Sigmoid colon (tissue), 7 donors: ENCODE measurements around the gene RBM4B. TPM values are rescaled to one million over a fixed set of nuclear protein-coding genes. Genes with fewer than 3 reads are reported as not detected.

Experiments
- DNase-seq: peaks from one replicate; pipeline ENCODE4 v3.0.0-alpha.2; 2019
- H3K27ac ChIP-seq, 4 donors: fragments of 200-600 bp; sonication (generic); one replicate each; pipeline ENCODE4 v1.5.1; 2016 to 2019; ENCODE audit warnings: mild to moderate bottlenecking in 1 of 4
- H3K27me3 ChIP-seq, 3 donors: fragments of 200-600 bp; sonication (generic); one replicate each; pipeline ENCODE4 v1.5.1; 2019; ENCODE audit warnings: mild to moderate bottlenecking in 1 of 3
- H3K36me3 ChIP-seq, 4 donors: fragments of 200-600 bp; sonication (generic); one replicate each; pipeline ENCODE4 v1.5.1; 2016 to 2019
- H3K4me1 ChIP-seq, 4 donors: fragments of 200-600 bp; sonication (generic); one replicate each; pipeline ENCODE4 v1.5.1; 2017 to 2019
- H3K4me3 ChIP-seq, 4 donors: fragments of 200-600 bp; sonication (generic); one replicate each; pipeline ENCODE4 v1.5.1; 2017 to 2019; ENCODE audit warnings: mild to moderate bottlenecking in 2 of 4, moderate library complexity in 1 of 4
- H3K9me3 ChIP-seq, 4 donors: fragments of 200-600 bp in 3 of 4; sonication (generic) in 3 of 4; one replicate each; pipeline versions ENCODE4 v1.5.1 to v1.6.1; 2013 to 2019
- CTCF ChIP-seq, 4 experiments: fragments of 450-650 bp in 3 of 4; fragments of 200-600 bp in 1 of 4; IDR thresholded peaks; one replicate each; pipeline ENCODE4 v1.5.1; 2016 to 2019; ENCODE audit warnings: antibody characterized with exemption in 4 of 4, mild to moderate bottlenecking in 3 of 4, moderate library complexity in 2 of 4
- EP300 ChIP-seq, 4 donors: sonication (generic); formaldehyde crosslinking; IDR thresholded peaks; one replicate each; pipeline ENCODE4 v1.6.1; 2017; ENCODE audit warnings: antibody characterized with exemption in 4 of 4
- POLR2A ChIP-seq, 2 donors: fragments of 450-650 bp; IDR thresholded peaks; one replicate each; pipeline ENCODE4 v1.6.1; 2016; ENCODE audit warnings: antibody characterized with exemption in 2 of 2, mild to moderate bottlenecking in 2 of 2, moderate library complexity in 2 of 2
- POLR2AphosphoS5 ChIP-seq, 4 donors: sonication (generic); formaldehyde crosslinking; IDR thresholded peaks; one replicate each; pipeline ENCODE4 v1.6.1; 2017; ENCODE audit warnings: antibody characterized with exemption in 4 of 4
- WGBS, 2 donors: extraction: QIAGEN DNeasy Blood & Tissue Kit; methylation state at CpG; one replicate each; pipeline ENCODE4 v1.1.7; 2013; 5-methylcytosine and 5-hydroxymethylcytosine counted together
- intact Hi-C: fragments of 100-400 bp; cut with DNase I; formaldehyde crosslinking; loops from one replicate; pipeline ENCODE4 v1.15.1; 2023
- polyA plus RNA-seq, 3 donors: library from polyadenylated mRNA; stranded (reverse); fragments of 200-250 nt; gene quantifications; one replicate each; pipeline ENCODE4 v1.2.3, GENCODE V29; 2013
- small RNA-seq, 3 donors: library from RNA; depleted of rRNA; stranded (forward); fragments of <200 nt; gene quantifications; one replicate each; pipeline ENCODE3, GENCODE V24; 2016
- total RNA-seq, 4 donors: library from RNA; depleted of rRNA; stranded (reverse); fragments of >200 nt; gene quantifications; one replicate each; pipeline ENCODE4 v1.1.0, GENCODE V29; 2016
- donor health status: healthy with polysubstance abuse.
- donor health status: Bipolar disorder and iron deficiency.
- donor health status: healthy.

Gene RBM4B
- total and polyA plus RNA-seq, 7 donors: 6.6 to 30.7 (median 14.0) TPM

- Histone ChIP-seq H3K27me3 (no peaks in the 10 kb centered on the region), H3K4me1 (peaks cover 0 to 74% (median 65%) of the 10 kb centered on the region in 4 donors), H3K4me3 (peak overlapping the region; percentile 82 to 94 (median 88)), H3K9me3 (no peaks in the 10 kb centered on the region), H3K27ac (peak overlapping the region; percentile 95 to 99 (median 98)), H3K36me3 (peaks cover 0 to 4% (median under 1%) of the 10 kb centered on the region in 4 donors)
- TF ChIP-seq EP300 (IDR thresholded peaks at IDR 0.05): peak in 2 of 4 donors; percentile 39 to 74
- no peak for TF ChIP-seq CTCF (IDR thresholded peaks at IDR 0.05)
- peak; percentile 62 to 88 (median 81) for TF ChIP-seq POLR2AphosphoS5 (IDR thresholded peaks at IDR 0.05)
- no peak for TF ChIP-seq POLR2A (IDR thresholded peaks at IDR 0.05)
- intact Hi-C loops: loop anchor here (2.0 kb wide), 1 partner anchor 20 kb away; the partner anchor contains the start of gene RBM4
- DNase-seq: no peak
- 29 to 31% methylated on average over 4 of the region's 4 CpGs for WGBS, 2 donors
Observed at GRCh38 chr11:66619080-66619554, 58.6 kb downstream of the RBM4B start.

- Histone ChIP-seq H3K27ac (peak overlapping the region; percentile 95 to 99 (median 98)), H3K27me3 (no peaks in the 10 kb centered on the region), H3K36me3 (no peaks in the 10 kb centered on the region), H3K9me3 (no peaks in the 10 kb centered on the region), H3K4me1 (peaks cover 0 to 56% (median 47%) of the 10 kb centered on the region in 4 donors), H3K4me3 (peak overlapping the region; percentile 82 to 94 (median 88))
- TF ChIP-seq POLR2A (IDR thresholded peaks at IDR 0.05): no peak
- TF ChIP-seq CTCF (IDR thresholded peaks at IDR 0.05): no peak
- TF ChIP-seq EP300 (IDR thresholded peaks at IDR 0.05): no peak
- no peak for TF ChIP-seq POLR2AphosphoS5 (IDR thresholded peaks at IDR 0.05)
- peak; percentile 89 for DNase-seq
- intact Hi-C loops: loop anchor here (2.0 kb wide), 1 partner anchor 24 kb away; the partner anchor contains the start of genes CCDC87 and CCS
- 0% methylated on average over 38 of the region's 38 CpGs for WGBS, 2 donors
Observed at GRCh38 chr11:66617155-66617834, 60.4 kb downstream of the RBM4B start.

GRCh38 chr11:66616379-66617154 is 61.1 kb downstream of the RBM4B start, which contains the start of gene RBM14:
RBM14 (plus strand) TSS chr11:66616630; CDS start chr11:66616721, 91 bp downstream.
- intact Hi-C loops: loop anchor here (2.0 kb wide), 1 partner anchor 24 kb away; the partner anchor contains the start of genes CCDC87 and CCS
- H3K27me3 ChIP-seq: no peaks in the 10 kb centered on the region
- peaks cover 0 to 48% (median 40%) of the 10 kb centered on the region in 4 donors for H3K4me1 ChIP-seq
- peak within 1 kb of the TSS; percentile 95 to 99 (median 98) for H3K27ac ChIP-seq
- H3K9me3 ChIP-seq: no peaks in the 10 kb centered on the region
- TF ChIP-seq POLR2A (IDR thresholded peaks at IDR 0.05): peak; percentile 99 to 100
- TF ChIP-seq EP300 (IDR thresholded peaks at IDR 0.05): no peak
- TF ChIP-seq POLR2AphosphoS5 (IDR thresholded peaks at IDR 0.05): peak; percentile 100
- no peak for TF ChIP-seq CTCF (IDR thresholded peaks at IDR 0.05)
- 0% methylated on average over 90 of the region's 90 CpGs for WGBS, 2 donors
- peak; percentile 100 for DNase-seq
- no peaks in the 10 kb centered on the region for H3K36me3 ChIP-seq
- H3K4me3 ChIP-seq: peak within 1 kb of the TSS; percentile 82 to 94 (median 88)

Small RNA genes within 50 kb of the gene (small RNA-seq; reads per million reads assigned to genes)
- gene RN7SL12P (0 reads per million in 3 donors), gene RNU4-39P (0 reads per million in 3 donors)

Other genes with a start within 250 kb of the RBM4B start
- gene MRPL11, start 239.0 kb downstream of the RBM4B start, total RNA-seq: 10 to 100 TPM; 54.2 to 77.8 (median 61.3) TPM
- gene MRPL11, start 239.0 kb downstream of the RBM4B start, polyA plus RNA-seq: 100 to 1,000 TPM in 1 of 3 donors, 10 to 100 TPM in 2; 60.6 to 110 (median 70.3) TPM
- 10 to 100 TPM; 16.9 to 26.4 (median 23.0) TPM for gene PELI3, start 211.0 kb downstream of the RBM4B start, total RNA-seq
- gene PELI3, start 211.0 kb downstream of the RBM4B start, polyA plus RNA-seq: 1 to 10 TPM; 5.0 to 6.0 (median 5.3) TPM
- gene DPP3, start 197.5 kb downstream of the RBM4B start, total RNA-seq: 10 to 100 TPM in 1 of 4 donors, 1 to 10 TPM in 3; 5.1 to 15.5 (median 9.4) TPM
- gene DPP3, start 197.5 kb downstream of the RBM4B start, polyA plus RNA-seq: 10 to 100 TPM; 33.0 to 86.5 (median 66.6) TPM
- gene BBS1, start 167.3 kb downstream of the RBM4B start, total RNA-seq: 10 to 100 TPM; 50.2 to 91.4 (median 57.8) TPM
- gene BBS1, start 167.3 kb downstream of the RBM4B start, polyA plus RNA-seq: 10 to 100 TPM in 1 of 3 donors, 1 to 10 TPM in 2; 7.8 to 19.0 (median 9.0) TPM
- gene ZDHHC24, start 131.8 kb downstream of the RBM4B start, total RNA-seq: 10 to 100 TPM in 1 of 4 donors, 1 to 10 TPM in 3; 6.8 to 12.2 (median 7.4) TPM
- gene ZDHHC24, start 131.8 kb downstream of the RBM4B start, polyA plus RNA-seq: 1 to 10 TPM; 1.8 to 8.7 (median 1.8) TPM
- gene ACTN3, start 131.0 kb downstream of the RBM4B start, total RNA-seq: under 1 TPM in 1 of 4 donors, not detected in 3; under 0.01 TPM
- not detected for gene ACTN3, start 131.0 kb downstream of the RBM4B start, polyA plus RNA-seq
- gene CTSF, start 109.3 kb downstream of the RBM4B start, total RNA-seq: 100 to 1,000 TPM; 121 to 170 (median 139) TPM
- 10 to 100 TPM in 2 of 3 donors, 1 to 10 TPM in 1; 3.5 to 16.5 (median 12.6) TPM for gene CTSF, start 109.3 kb downstream of the RBM4B start, polyA plus RNA-seq
- gene CCDC87, start 84.8 kb downstream of the RBM4B start, total RNA-seq: under 1 TPM in 3 of 4 donors, not detected in 1; 0.14 to 0.71 (median 0.16) TPM
- under 1 TPM in 1 of 3 donors, not detected in 2; 0.28 TPM for gene CCDC87, start 84.8 kb downstream of the RBM4B start, polyA plus RNA-seq
- 10 to 100 TPM; 26.0 to 43.1 (median 40.5) TPM for gene CCS, start 84.7 kb downstream of the RBM4B start, total RNA-seq
- 10 to 100 TPM; 33.0 to 48.8 (median 44.6) TPM for gene CCS, start 84.7 kb downstream of the RBM4B start, polyA plus RNA-seq
- gene RBM14, start 61.3 kb downstream of the RBM4B start, total RNA-seq: 10 to 100 TPM; 23.7 to 51.8 (median 42.9) TPM
- gene RBM14, start 61.3 kb downstream of the RBM4B start, polyA plus RNA-seq: 10 to 100 TPM; 10.8 to 54.0 (median 15.7) TPM
- 100 to 1,000 TPM in 1 of 4 donors, 10 to 100 TPM in 3; 76.5 to 101 (median 86.2) TPM for gene RBM4, start 39.2 kb downstream of the RBM4B start, total RNA-seq
- 100 to 1,000 TPM in 1 of 3 donors, 10 to 100 TPM in 2; 75.4 to 103 (median 98.8) TPM for gene RBM4, start 39.2 kb downstream of the RBM4B start, polyA plus RNA-seq
- 1 to 10 TPM in 3 of 4 donors, under 1 TPM in 1; 0.33 to 4.9 (median 2.7) TPM for gene SPTBN2, start 51.3 kb upstream of the RBM4B start, total RNA-seq
- 1 to 10 TPM; 1.4 to 5.7 (median 4.2) TPM for gene SPTBN2, start 51.3 kb upstream of the RBM4B start, polyA plus RNA-seq
- 10 to 100 TPM in 1 of 4 donors, 1 to 10 TPM in 3; 6.1 to 23.0 (median 9.1) TPM for gene RCE1, start 165.6 kb upstream of the RBM4B start, total RNA-seq
- 10 to 100 TPM in 1 of 3 donors, 1 to 10 TPM in 2; 7.8 to 21.8 (median 8.3) TPM for gene RCE1, start 165.6 kb upstream of the RBM4B start, polyA plus RNA-seq
- gene LRFN4, start 179.2 kb upstream of the RBM4B start, total RNA-seq: 1 to 10 TPM; 4.2 to 6.8 (median 4.4) TPM
- 10 to 100 TPM in 1 of 3 donors, 1 to 10 TPM in 2; 4.2 to 32.2 (median 8.3) TPM for gene LRFN4, start 179.2 kb upstream of the RBM4B start, polyA plus RNA-seq